Measurements from ENCODE around the gene CBX5. TPM values are rescaled to one million over a fixed set of nuclear protein-coding genes. Genes with fewer than 3 reads are reported as not detected.

The CBX5 gene
- total and polyA plus RNA-seq, 9 of the 15 experiments (the other 6 are each of a cell fraction or from before 2014, with no cell fraction given): 32.6 to 102 (median 59.2) TPM

GRCh38 chr12:54182086-54182485 lies 97.8 kb downstream of the CBX5 start:
- H3K36me3 ChIP-seq (ENCODE audit: control insufficient read depth, insufficient read depth, low read length): peaks cover 32% of the 10 kb centered on the region; the same call in 2 of the 3 replicates
- DNase-seq (ENCODE audit: extremely low read depth in 1 of 4, low spot score in 3 of 4): no peak
- ATAC-seq: no peak

More at GRCh38 chr12:54182086-54182485, 97.8 kb downstream of the CBX5 start:
- Histone ChIP-seq H3K4me1 (replicated peaks in 1 of 2; ENCODE audit: control insufficient read depth in 2 of 2, insufficient read depth in 2 of 2, low read length in 2 of 2) (peaks cover 9% of the 10 kb centered on the region in 2 experiments; a peak in 4 of 5 replicates), H3K4me3 (no peak overlapping the region), H3K9me3 (replicated peaks; ENCODE audit: control insufficient read depth, insufficient read depth, low read depth, low read length) (no peaks in the 10 kb centered on the region), H3K9ac (ENCODE audit: insufficient read depth in 1 of 2, low read depth in 2 of 2, low read length in 2 of 2) (no peak overlapping the region; a peak in 1 of 4 replicates), H3K4me2 (ENCODE audit: insufficient read depth, low read length) (no peak overlapping the region), H4K20me1 (replicated peaks; ENCODE audit: control insufficient read depth, insufficient read depth, low read length) (no peaks in the 10 kb centered on the region), H3K9me1 (ENCODE audit: control insufficient read depth, insufficient read depth, low read length) (no peaks in the 10 kb centered on the region), H3K27ac (ENCODE audit: extremely low read depth, low read depth, low read length) (no peak overlapping the region), H3K27me3 (ENCODE audit: control insufficient read depth in 2 of 2, insufficient read depth in 2 of 2, low read length in 2 of 2) (no peaks in the 10 kb centered on the region; a peak in 1 of 5 replicates), H3K79me2 (ENCODE audit: control insufficient read depth, insufficient read depth, low read length) (no peaks in the 10 kb centered on the region; the same call in 2 of the 3 replicates), H2AFZ (ENCODE audit: low read depth, low read length) (no peak overlapping the region)
- in situ Hi-C loops (cut with MboI) (no loop called here), intact Hi-C loops (cut with micrococcal nuclease) (no loop called here)
- POLR2A ChIA-PET: interaction anchor here (1.4 kb wide), 1 partner anchor 9 kb away, joined by 4 read pairs; no protein-coding TSS in a partner anchor
- WGBS (ENCODE audit: insufficient coverage, low coverage, missing lambda C conversion rate): over 99% methylated on average over 9 of the region's 11 CpGs
- no peak for FAIRE-seq
- CTCF ChIA-PET (ENCODE audit: low intra/inter-chr PET ratio): no interaction called here
- BruUV-seq (replicated peaks): no TSS peak
- TF ChIP-seq, protein P1, sequence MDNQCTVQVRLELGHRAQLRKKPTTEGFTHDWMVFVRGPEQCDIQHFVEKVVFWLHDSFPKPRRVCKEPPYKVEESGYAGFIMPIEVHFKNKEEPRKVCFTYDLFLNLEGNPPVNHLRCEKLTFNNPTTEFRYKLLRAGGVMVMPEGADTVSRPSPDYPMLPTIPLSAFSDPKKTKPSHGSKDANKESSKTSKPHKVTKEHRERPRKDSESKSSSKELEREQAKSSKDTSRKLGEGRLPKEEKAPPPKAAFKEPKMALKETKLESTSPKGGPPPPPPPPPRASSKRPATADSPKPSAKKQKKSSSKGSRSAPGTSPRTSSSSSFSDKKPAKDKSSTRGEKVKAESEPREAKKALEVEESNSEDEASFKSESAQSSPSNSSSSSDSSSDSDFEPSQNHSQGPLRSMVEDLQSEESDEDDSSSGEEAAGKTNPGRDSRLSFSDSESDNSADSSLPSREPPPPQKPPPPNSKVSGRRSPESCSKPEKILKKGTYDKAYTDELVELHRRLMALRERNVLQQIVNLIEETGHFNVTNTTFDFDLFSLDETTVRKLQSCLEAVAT (IDR thresholded peaks at IDR 0.05): no peak
- TF ChIP-seq POLR2G (IDR thresholded peaks at IDR 0.05; ENCODE audit: low read depth, low read length) (peak; percentile 46; the same call in 1 of the 2 replicates), ZNF75A (CRISPR knock-in tag; IDR thresholded peaks at IDR 0.05) (no peak), RBFOX2 (IDR thresholded peaks at IDR 0.05; ENCODE audit: low read depth, low read length) (peak; percentile 46; the same call in 1 of the 2 replicates)

Small RNA genes within 50 kb of the gene (small RNA-seq; reads per million reads assigned to genes)
- not detected for gene RN7SL390P
- gene RNU6-950P: not detected

Other genes starting within 250 kb of the CBX5 start
Only the 7 nearest of the 11 such genes appear.
- gene SMUG1, start 91.1 kb downstream of the CBX5 start, total RNA-seq (2014; rRNA removed): 56.4 and 76.2 TPM in 2 replicates
- gene SMUG1, start 91.1 kb downstream of the CBX5 start, total RNA-seq (2014; rRNA removed; fragmentation: Illumina TruSeq; extraction: Trizol): 29.7 and 38.1 TPM in 2 replicates
- 42.5 and 48.4 TPM in 2 replicates for gene SMUG1, start 91.1 kb downstream of the CBX5 start, total RNA-seq (2015; rRNA removed; fragmentation: Illumina TruSeq; extraction: Trizol)
- gene SMUG1, start 91.1 kb downstream of the CBX5 start, total RNA-seq (2021): 39.4 and 42.4 TPM in 2 replicates
- gene SMUG1, start 91.1 kb downstream of the CBX5 start, polyA plus RNA-seq (2011; rRNA removed): 46.7 and 52.4 TPM in 2 replicates
- 49.8 and 55.3 TPM in 2 replicates for gene SMUG1, start 91.1 kb downstream of the CBX5 start, polyA plus RNA-seq (2014; fragmentation: Illumina TruSeq; extraction: Trizol)
- gene SMUG1, start 91.1 kb downstream of the CBX5 start, polyA plus RNA-seq (2014; fragmentation: Nextera tagmentation; extraction: Ambion mirVana): 100 to 1,000 TPM; 106 to 117 TPM
- 56.6 and 84.5 TPM in 2 replicates for gene SMUG1, start 91.1 kb downstream of the CBX5 start, polyA plus RNA-seq (2014; rRNA removed)
- 1,166 and 1,242 TPM in 2 replicates for gene HNRNPA1, start 604 bp upstream of the CBX5 start, total RNA-seq (2014; rRNA removed)
- gene HNRNPA1, start 604 bp upstream of the CBX5 start, total RNA-seq (2014; rRNA removed; fragmentation: Illumina TruSeq; extraction: Trizol): 1,479 and 1,871 TPM in 2 replicates
- gene HNRNPA1, start 604 bp upstream of the CBX5 start, total RNA-seq (2015; rRNA removed; fragmentation: Illumina TruSeq; extraction: Trizol): 1,215 and 1,277 TPM in 2 replicates
- 1,768 and 1,994 TPM in 2 replicates for gene HNRNPA1, start 604 bp upstream of the CBX5 start, total RNA-seq (2021)
- gene HNRNPA1, start 604 bp upstream of the CBX5 start, polyA plus RNA-seq (2011; rRNA removed): 1,105 and 1,247 TPM in 2 replicates
- gene HNRNPA1, start 604 bp upstream of the CBX5 start, polyA plus RNA-seq (2014; fragmentation: Illumina TruSeq; extraction: Trizol): 2,677 and 2,919 TPM in 2 replicates
- 1,000 to 10,000 TPM; 1,815 to 2,152 TPM for gene HNRNPA1, start 604 bp upstream of the CBX5 start, polyA plus RNA-seq (2014; fragmentation: Nextera tagmentation; extraction: Ambion mirVana)
- 2,590 and 2,703 TPM in 2 replicates for gene HNRNPA1, start 604 bp upstream of the CBX5 start, polyA plus RNA-seq (2014; rRNA removed)
- gene NFE2, start 20.9 kb upstream of the CBX5 start, total RNA-seq (2014; rRNA removed): 221 and 269 TPM in 2 replicates
- 134 and 157 TPM in 2 replicates for gene NFE2, start 20.9 kb upstream of the CBX5 start, total RNA-seq (2014; rRNA removed; fragmentation: Illumina TruSeq; extraction: Trizol)
- gene NFE2, start 20.9 kb upstream of the CBX5 start, total RNA-seq (2015; rRNA removed; fragmentation: Illumina TruSeq; extraction: Trizol): 177 and 178 TPM in 2 replicates
- 244 and 252 TPM in 2 replicates for gene NFE2, start 20.9 kb upstream of the CBX5 start, total RNA-seq (2021)
- 208 TPM in 2 replicates for gene NFE2, start 20.9 kb upstream of the CBX5 start, polyA plus RNA-seq (2011; rRNA removed)
- 246 and 282 TPM in 2 replicates for gene NFE2, start 20.9 kb upstream of the CBX5 start, polyA plus RNA-seq (2014; fragmentation: Illumina TruSeq; extraction: Trizol)
- gene NFE2, start 20.9 kb upstream of the CBX5 start, polyA plus RNA-seq (2014; fragmentation: Nextera tagmentation; extraction: Ambion mirVana): 10 to 100 TPM; 12.3 to 44.5 TPM
- gene NFE2, start 20.9 kb upstream of the CBX5 start, polyA plus RNA-seq (2014; rRNA removed): 225 and 229 TPM in 2 replicates
- 137 and 157 TPM in 2 replicates for gene COPZ1, start 45.0 kb upstream of the CBX5 start, total RNA-seq (2014; rRNA removed)
- gene COPZ1, start 45.0 kb upstream of the CBX5 start, total RNA-seq (2014; rRNA removed; fragmentation: Illumina TruSeq; extraction: Trizol): 233 and 284 TPM in 2 replicates
- 142 and 156 TPM in 2 replicates for gene COPZ1, start 45.0 kb upstream of the CBX5 start, total RNA-seq (2015; rRNA removed; fragmentation: Illumina TruSeq; extraction: Trizol)
- 187 and 192 TPM in 2 replicates for gene COPZ1, start 45.0 kb upstream of the CBX5 start, total RNA-seq (2021)
- gene COPZ1, start 45.0 kb upstream of the CBX5 start, polyA plus RNA-seq (2011; rRNA removed): 473 and 482 TPM in 2 replicates
- gene COPZ1, start 45.0 kb upstream of the CBX5 start, polyA plus RNA-seq (2014; fragmentation: Illumina TruSeq; extraction: Trizol): 277 and 293 TPM in 2 replicates
- gene COPZ1, start 45.0 kb upstream of the CBX5 start, polyA plus RNA-seq (2014; fragmentation: Nextera tagmentation; extraction: Ambion mirVana): 100 to 1,000 TPM; 437 to 487 TPM
- 177 and 232 TPM in 2 replicates for gene COPZ1, start 45.0 kb upstream of the CBX5 start, polyA plus RNA-seq (2014; rRNA removed)
- 0.16 TPM in 1 of 2 replicates, not detected in the other for gene GPR84, start 84.4 kb upstream of the CBX5 start, total RNA-seq (2014; rRNA removed)
- 0.11 TPM in 1 of 2 replicates, not detected in the other for gene GPR84, start 84.4 kb upstream of the CBX5 start, total RNA-seq (2014; rRNA removed; fragmentation: Illumina TruSeq; extraction: Trizol)
- gene GPR84, start 84.4 kb upstream of the CBX5 start, total RNA-seq (2015; rRNA removed; fragmentation: Illumina TruSeq; extraction: Trizol): not detected in 2 replicates
- gene GPR84, start 84.4 kb upstream of the CBX5 start, total RNA-seq (2021): not detected in 2 replicates
- 0.16 TPM in 1 of 2 replicates, not detected in the other for gene GPR84, start 84.4 kb upstream of the CBX5 start, polyA plus RNA-seq (2011; rRNA removed)
- 0.10 TPM in 1 of 2 replicates, not detected in the other for gene GPR84, start 84.4 kb upstream of the CBX5 start, polyA plus RNA-seq (2014; fragmentation: Illumina TruSeq; extraction: Trizol)
- under 1 TPM; 0.07 to 0.18 TPM for gene GPR84, start 84.4 kb upstream of the CBX5 start, polyA plus RNA-seq (2014; fragmentation: Nextera tagmentation; extraction: Ambion mirVana)
- not detected in 2 replicates for gene GPR84, start 84.4 kb upstream of the CBX5 start, polyA plus RNA-seq (2014; rRNA removed)
- 15.9 and 17.7 TPM in 2 replicates for gene ZNF385A, start 104.6 kb upstream of the CBX5 start, total RNA-seq (2014; rRNA removed)
- 3.5 and 3.7 TPM in 2 replicates for gene ZNF385A, start 104.6 kb upstream of the CBX5 start, total RNA-seq (2014; rRNA removed; fragmentation: Illumina TruSeq; extraction: Trizol)
- 5.9 and 8.7 TPM in 2 replicates for gene ZNF385A, start 104.6 kb upstream of the CBX5 start, total RNA-seq (2015; rRNA removed; fragmentation: Illumina TruSeq; extraction: Trizol)
- 96.5 and 111 TPM in 2 replicates for gene ZNF385A, start 104.6 kb upstream of the CBX5 start, total RNA-seq (2021)
- gene ZNF385A, start 104.6 kb upstream of the CBX5 start, polyA plus RNA-seq (2011; rRNA removed): 7.7 and 15.6 TPM in 2 replicates
- 65.7 and 88.2 TPM in 2 replicates for gene ZNF385A, start 104.6 kb upstream of the CBX5 start, polyA plus RNA-seq (2014; fragmentation: Illumina TruSeq; extraction: Trizol)
- 1 to 10 TPM; 1.0 TPM for gene ZNF385A, start 104.6 kb upstream of the CBX5 start, polyA plus RNA-seq (2014; fragmentation: Nextera tagmentation; extraction: Ambion mirVana)
- 30.3 and 34.6 TPM in 2 replicates for gene ZNF385A, start 104.6 kb upstream of the CBX5 start, polyA plus RNA-seq (2014; rRNA removed)
- 47.4 and 59.0 TPM in 2 replicates for gene ITGA5, start 139.1 kb upstream of the CBX5 start, total RNA-seq (2014; rRNA removed)
- 41.7 and 49.0 TPM in 2 replicates for gene ITGA5, start 139.1 kb upstream of the CBX5 start, total RNA-seq (2014; rRNA removed; fragmentation: Illumina TruSeq; extraction: Trizol)
- 33.7 and 34.5 TPM in 2 replicates for gene ITGA5, start 139.1 kb upstream of the CBX5 start, total RNA-seq (2015; rRNA removed; fragmentation: Illumina TruSeq; extraction: Trizol)
- gene ITGA5, start 139.1 kb upstream of the CBX5 start, total RNA-seq (2021): 71.0 and 75.2 TPM in 2 replicates
- 55.5 and 114 TPM in 2 replicates for gene ITGA5, start 139.1 kb upstream of the CBX5 start, polyA plus RNA-seq (2011; rRNA removed)
- 82.1 and 82.8 TPM in 2 replicates for gene ITGA5, start 139.1 kb upstream of the CBX5 start, polyA plus RNA-seq (2014; fragmentation: Illumina TruSeq; extraction: Trizol)
- gene ITGA5, start 139.1 kb upstream of the CBX5 start, polyA plus RNA-seq (2014; fragmentation: Nextera tagmentation; extraction: Ambion mirVana): 1 to 10 TPM; 9.1 to 9.2 TPM
- gene ITGA5, start 139.1 kb upstream of the CBX5 start, polyA plus RNA-seq (2014; rRNA removed): 34.0 and 36.0 TPM in 2 replicates